HG03571 (cell line): ENCODE measurements around the gene BABAM2.

Source experiments
- ATAC-seq: cut with Tn5 transposase; IDR thresholded peaks from one replicate; pipeline ENCODE4 v1.9.1; 2021; ENCODE audit not compliant: unreplicated experiment

The BABAM2 gene

GRCh38 chr2:28270456-28271152, 380.1 kb downstream of the BABAM2 start:
- ATAC-seq, result no peak

- no peak for ATAC-seq
Observed at GRCh38 chr2:28271231-28271918, 380.8 kb downstream of the BABAM2 start.

GRCh38 chr2:28271919-28272250, 381.4 kb downstream of the BABAM2 start:
- no peak for ATAC-seq

GRCh38 chr2:28273751-28274150, 383.2 kb downstream of the BABAM2 start:
- no peak for ATAC-seq

- no peak for ATAC-seq
Observed at GRCh38 chr2:28274911-28275685, 384.6 kb downstream of the BABAM2 start.

GRCh38 chr2:28276076-28276618, 385.6 kb downstream of the BABAM2 start:
- no peak for ATAC-seq

- no peak for ATAC-seq
Observed at GRCh38 chr2:28276807-28277206, 386.3 kb downstream of the BABAM2 start.

- ATAC-seq, result no peak
Observed at GRCh38 chr2:28277466-28277865, 386.9 kb downstream of the BABAM2 start.

- ATAC-seq, result no peak
Observed at GRCh38 chr2:28279371-28279770, 388.8 kb downstream of the BABAM2 start.

- no peak for ATAC-seq
Observed at GRCh38 chr2:28280619-28281018, 390.1 kb downstream of the BABAM2 start.

- ATAC-seq, result no peak
Observed at GRCh38 chr2:28281739-28282138, 391.2 kb downstream of the BABAM2 start.

- ATAC-seq, result no peak
Observed at GRCh38 chr2:28282248-28282647, 391.7 kb downstream of the BABAM2 start.

- ATAC-seq, result no peak
Observed at GRCh38 chr2:28282861-28283646, 392.5 kb downstream of the BABAM2 start.

GRCh38 chr2:28283861-28284260, 393.3 kb downstream of the BABAM2 start:
- ATAC-seq, result no peak

GRCh38 chr2:28286678-28287077, 396.1 kb downstream of the BABAM2 start:
- no peak for ATAC-seq

GRCh38 chr2:28287256-28287915, 396.9 kb downstream of the BABAM2 start:
- no peak for ATAC-seq

- no peak for ATAC-seq
Observed at GRCh38 chr2:28288620-28289019, 398.1 kb downstream of the BABAM2 start.

GRCh38 chr2:28291811-28292440, 401.4 kb downstream of the BABAM2 start:
- no peak for ATAC-seq

- no peak for ATAC-seq
Observed at GRCh38 chr2:28292491-28292890, 402.0 kb downstream of the BABAM2 start.

GRCh38 chr2:28293416-28293815, 402.9 kb downstream of the BABAM2 start:
- no peak for ATAC-seq
